H9 (cell line): ENCODE data around the gene FRRS1. TPM values are rescaled to one million over a fixed set of nuclear protein-coding genes. Genes with fewer than 3 reads are reported as not detected.

ENCODE experiments used
- DNase-seq: peaks from one replicate; pipeline ENCODE4 v3.0.0-alpha.2; 2017
- H2AFZ ChIP-seq: one replicate; pipeline ENCODE4 v1.6.1; 2013; ENCODE audit warnings: mild to moderate bottlenecking, low read length, control low read depth, moderate library complexity
- H2AK5ac ChIP-seq: 2 replicates; pipeline ENCODE4 v1.6.1; 2013; ENCODE audit warnings: low read length, control low read depth, mixed read lengths; ENCODE audit not compliant: insufficient read length
- H2BK120ac ChIP-seq: one replicate; pipeline ENCODE4 v1.6.1; 2013; ENCODE audit warnings: low read depth, mild to moderate bottlenecking, low read length, control low read depth, inconsistent platforms; ENCODE audit not compliant: poor library complexity, severe bottlenecking
- H2BK12ac ChIP-seq: 2 replicates; pipeline ENCODE4 v1.6.1; 2013; ENCODE audit warnings: low read length, control low read depth, mixed read lengths, low read depth; ENCODE audit not compliant: insufficient read length
- H2BK15ac ChIP-seq: 2 replicates; pipeline ENCODE4 v1.6.1; 2013; ENCODE audit warnings: low read depth, low read length, control low read depth
- H2BK20ac ChIP-seq: one replicate; pipeline ENCODE4 v1.6.1; 2013; ENCODE audit warnings: low read depth, mild to moderate bottlenecking, low read length, control low read depth, inconsistent platforms; ENCODE audit not compliant: poor library complexity, severe bottlenecking
- H2BK5ac ChIP-seq: 2 replicates; pipeline ENCODE4 v1.6.1; 2013; ENCODE audit warnings: low read length, control low read depth, mixed read lengths; ENCODE audit not compliant: insufficient read length
- H3K14ac ChIP-seq: 2 replicates; pipeline ENCODE4 v1.6.1; 2013; ENCODE audit warnings: low read length, control low read depth; ENCODE audit not compliant: insufficient read depth
- H3K18ac ChIP-seq: 2 replicates; pipeline ENCODE4 v1.6.1; 2013; ENCODE audit warnings: low read depth, mild to moderate bottlenecking, mixed read lengths, low read length, control low read depth; ENCODE audit not compliant: insufficient read length
- H3K23ac ChIP-seq: 2 replicates; pipeline ENCODE4 v1.6.1; 2013; ENCODE audit warnings: low read length, control low read depth, mixed read lengths, low read depth; ENCODE audit not compliant: insufficient read length
- H3K23me2 ChIP-seq: 2 replicates; pipeline ENCODE4 v1.6.1; 2013; ENCODE audit warnings: low read depth, mild to moderate bottlenecking, mixed read lengths, low read length, control low read depth; ENCODE audit not compliant: insufficient read length, poor library complexity, severe bottlenecking
- H3K27ac ChIP-seq: 2 replicates; pipeline ENCODE4 v1.5.1; 2013; ENCODE audit warnings: low read length, control low read depth, mixed read lengths, low read depth; ENCODE audit not compliant: insufficient read length
- H3K27me3 ChIP-seq: 2 replicates; pipeline ENCODE4 v1.6.1; 2013; ENCODE audit warnings: low read length, control low read depth, inconsistent platforms; ENCODE audit not compliant: insufficient read depth
- H3K4ac ChIP-seq: 2 replicates; pipeline ENCODE4 v1.6.1; 2013; ENCODE audit warnings: low read depth, mild to moderate bottlenecking, control low read depth, inconsistent platforms, low read length, moderate library complexity
- H3K4me1 ChIP-seq: 2 replicates; pipeline ENCODE4 v1.6.1; 2013; ENCODE audit warnings: low read length, control low read depth, inconsistent platforms; ENCODE audit not compliant: insufficient read depth
- H3K4me2 ChIP-seq: 2 replicates; pipeline ENCODE4 v1.6.1; 2013; ENCODE audit warnings: low read length, control low read depth, mixed read lengths; ENCODE audit not compliant: insufficient read length, insufficient read depth
- H3K56ac ChIP-seq: 2 replicates; pipeline ENCODE4 v1.6.1; 2013; ENCODE audit warnings: low read depth, mild to moderate bottlenecking, mixed read lengths, low read length, control low read depth; ENCODE audit not compliant: insufficient read length
- H3K79me1 ChIP-seq: 2 replicates; pipeline ENCODE4 v1.6.1; 2013; ENCODE audit warnings: low read depth, mild to moderate bottlenecking, moderate library complexity, low read length, control low read depth, inconsistent platforms; ENCODE audit not compliant: insufficient read depth, poor library complexity, severe bottlenecking
- H3K79me2 ChIP-seq: 2 replicates; pipeline ENCODE4 v1.6.1; 2013; ENCODE audit warnings: low read length, control low read depth, inconsistent platforms; ENCODE audit not compliant: insufficient read depth
- H3K9ac ChIP-seq: 2 replicates; pipeline ENCODE4 v1.6.1; 2013; ENCODE audit warnings: low read length, control low read depth, mixed read lengths; ENCODE audit not compliant: insufficient read length; ENCODE audit errors: extremely low read depth
- H3K9me3 ChIP-seq: one replicate; pipeline ENCODE4 v1.6.1; 2013; ENCODE audit warnings: low read depth, low read length, inconsistent platforms; ENCODE audit not compliant: control insufficient read depth
- H3T11ph ChIP-seq: one replicate; pipeline ENCODE4 v1.6.1; 2013; ENCODE audit warnings: mild to moderate bottlenecking, low read length, control low read depth, inconsistent platforms
- H4K20me1 ChIP-seq: one replicate; pipeline ENCODE4 v1.6.1; 2013; ENCODE audit not compliant: control insufficient read depth, insufficient read length, insufficient read depth
- H4K5ac ChIP-seq: 2 replicates; pipeline ENCODE4 v1.6.1; 2013; ENCODE audit warnings: low read depth, mild to moderate bottlenecking, mixed read lengths, low read length, control low read depth; ENCODE audit not compliant: insufficient read length
- H4K8ac ChIP-seq: replicated peaks from 2 replicates; pipeline ENCODE4 v1.6.1; 2013; ENCODE audit warnings: low read length, control low read depth, mixed read lengths, low read depth; ENCODE audit not compliant: insufficient read length
- H4K91ac ChIP-seq: 2 replicates; pipeline ENCODE4 v1.6.1; 2013; ENCODE audit warnings: low read depth, mild to moderate bottlenecking, moderate library complexity, mixed read lengths, low read length, control low read depth; ENCODE audit not compliant: insufficient read length
- H3K27ac Mint-ChIP-seq, 3 experiments: 2 replicates in 2 of 3; 3 replicates in 1 of 3; pipeline ENCODE4 v1.8.0; 2020 to 2021; ENCODE audit warnings: mixed read lengths in 3 of 3, mild to moderate bottlenecking in 1 of 3, moderate library complexity in 1 of 3
- H3K27me3 Mint-ChIP-seq: 2 replicates; pipeline ENCODE4 v1.8.0; 2021; ENCODE audit warnings: low read depth, mild to moderate bottlenecking, moderate library complexity, mixed read lengths
- H3K36me3 Mint-ChIP-seq, 3 experiments: 2 replicates in 2 of 3; 3 replicates in 1 of 3; pipeline ENCODE4 v1.8.0; 2020 to 2021; ENCODE audit warnings: low read depth in 3 of 3, mixed read lengths in 3 of 3; ENCODE audit not compliant: insufficient read depth in 1 of 3
- H3K4me1 Mint-ChIP-seq, 2 experiments: 2 replicates each; pipeline ENCODE4 v1.8.0; 2020; ENCODE audit warnings: mixed read lengths in 2 of 2
- H3K4me3 Mint-ChIP-seq, 2 experiments: 2 replicates in 1 of 2; 3 replicates in 1 of 2; pipeline ENCODE4 v1.8.0; 2020 to 2021; ENCODE audit warnings: mild to moderate bottlenecking in 2 of 2, mixed read lengths in 2 of 2, moderate library complexity in 1 of 2
- H3K9me3 Mint-ChIP-seq, 2 experiments: 2 replicates in 1 of 2; 3 replicates in 1 of 2; pipeline ENCODE4 v1.8.0; 2020; ENCODE audit warnings: mild to moderate bottlenecking in 2 of 2, mixed read lengths in 2 of 2, moderate library complexity in 1 of 2
- CTCF ChIP-seq: fragments of 200-600 bp; sonication (generic); conservative IDR thresholded peaks from 3 replicates; pipeline ENCODE4 v1.8.0; 2021; ENCODE audit warnings: antibody characterized with exemption, mild to moderate bottlenecking
- WGBS: extraction: QIAGEN DNeasy Blood & Tissue Kit; methylation state at CpG from one replicate; pipeline ENCODE4 v1.1.7; 2013; ENCODE audit warnings: missing lambda C conversion rate, low lambda C conversion rate, mixed read lengths; ENCODE audit not compliant: insufficient read length; ENCODE audit errors: extremely low coverage; 5-methylcytosine and 5-hydroxymethylcytosine counted together
- total RNA-seq: library from RNA; stranded (reverse); gene quantifications from 2 replicates; pipeline ENCODE4 v1.2.1, GENCODE V29; 2021

The FRRS1 gene
- total RNA-seq, 1 experiment from 2014 or later = 5.6 TPM

DNA sequence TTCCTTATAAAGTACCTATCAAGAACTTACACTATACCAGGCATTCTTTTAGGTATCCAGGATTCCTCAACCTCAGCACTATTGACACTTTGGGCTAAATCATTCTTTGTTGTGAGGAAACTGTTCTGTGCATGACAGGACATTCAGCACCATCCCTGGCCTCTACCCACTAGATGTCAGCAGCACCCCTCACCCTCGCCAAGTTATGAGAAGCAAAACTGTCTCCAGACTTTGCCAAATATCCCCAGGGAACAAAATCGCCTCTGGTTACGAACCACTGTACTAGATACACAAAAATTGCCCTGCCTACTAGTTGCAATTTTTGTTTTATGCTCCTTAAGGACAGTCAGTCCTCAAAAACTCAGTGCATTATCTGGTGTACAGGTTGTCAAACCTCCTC, 84.9 kb downstream of the FRRS1 start:
- Histone ChIP-seq H4K5ac (no peak overlapping the region), H3K9ac (no peak overlapping the region), H4K91ac (no peak overlapping the region), H2BK12ac (no peak overlapping the region), H3K4ac (no peak overlapping the region), H3K27ac (no peak overlapping the region), H3K79me1 (no peaks in the 10 kb centered on the region), H3K9me3 (no peaks in the 10 kb centered on the region), H3K4me1 (no peaks in the 10 kb centered on the region), H2AFZ (no peak overlapping the region), H3K23me2 (no peaks in the 10 kb centered on the region), H2BK120ac (no peak overlapping the region), H3T11ph (no peak overlapping the region), H2BK15ac (no peak overlapping the region), H3K56ac (no peak overlapping the region), H3K23ac (no peak overlapping the region), H3K79me2 (no peaks in the 10 kb centered on the region), H2AK5ac (no peak overlapping the region), H3K4me2 (no peak overlapping the region), H4K8ac (no peak overlapping the region), H3K27me3 (no peaks in the 10 kb centered on the region), H3K18ac (no peak overlapping the region), H2BK5ac (no peak overlapping the region), H4K20me1 (no peaks in the 10 kb centered on the region), H3K14ac (no peak overlapping the region), H2BK20ac (no peak overlapping the region)
- H3K36me3 Mint-ChIP-seq = no peaks in the 10 kb centered on the region
- no peak for DNase-seq
- H3K4me1 Mint-ChIP-seq = peaks cover 3 to 6% of the 10 kb centered on the region in 2 experiments
- WGBS = no CpG with 5 or more reads among the region's 3 CpGs
- no peak overlapping the region for H3K4me3 Mint-ChIP-seq
- H3K27me3 Mint-ChIP-seq = no peaks in the 10 kb centered on the region
- no peaks in the 10 kb centered on the region for H3K9me3 Mint-ChIP-seq
- TF ChIP-seq CTCF = 0 out of 3 replicates have a peak, but pooled peaks have one; percentile 17
- no peak overlapping the region for H3K27ac Mint-ChIP-seq
